Measurements from ENCODE around the gene VASP.

DNA sequence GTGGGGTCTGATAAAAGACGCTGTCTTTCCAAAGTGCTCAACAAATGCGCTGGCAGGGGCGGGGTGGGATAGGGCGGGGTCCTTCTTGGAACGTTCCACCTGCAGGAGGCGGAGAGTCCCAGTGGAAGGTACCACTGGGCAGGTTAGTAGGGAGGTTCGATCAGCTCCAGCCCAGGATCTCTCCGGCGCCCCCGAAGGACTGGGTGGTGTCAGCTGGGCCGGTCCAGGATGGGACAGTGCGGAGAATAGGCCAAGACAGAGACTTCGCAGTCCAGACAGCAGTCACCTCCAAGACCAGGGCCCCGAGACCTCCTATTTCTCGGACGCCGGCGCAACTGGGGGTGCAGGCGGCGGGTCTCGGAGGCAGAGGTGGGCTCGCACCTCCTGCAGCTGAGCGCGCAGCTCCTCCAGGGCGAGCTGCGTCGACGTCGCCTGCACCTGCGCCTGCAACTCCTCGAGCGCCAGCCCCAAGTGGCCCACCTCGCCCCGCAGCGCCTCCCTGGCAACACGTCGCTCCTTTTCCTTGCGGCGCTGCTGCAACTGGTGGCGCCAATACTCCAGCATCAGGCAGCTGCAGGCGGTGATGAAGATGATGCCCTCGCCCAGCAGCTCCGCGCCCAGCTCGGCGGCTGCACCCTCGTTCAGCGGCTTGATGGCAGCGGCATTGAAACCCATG, 21.6 kb downstream of the VASP start:
- TF ChIP-seq CTCF (IDR thresholded peaks at IDR 0.05) = no peak
- TF ChIP-seq POLR2A (IDR thresholded peaks at IDR 0.05) = no peak

Measured in testis (tissue), 2 donors.